ENCODE measurements around the gene YIPF5. TPM values are rescaled to one million over a fixed set of nuclear protein-coding genes. Genes with fewer than 3 reads are reported as not detected.

YIPF5 gene
- total RNA-seq, 2 donors from 2014 or later, result 46.8 to 54.0 TPM

DNA sequence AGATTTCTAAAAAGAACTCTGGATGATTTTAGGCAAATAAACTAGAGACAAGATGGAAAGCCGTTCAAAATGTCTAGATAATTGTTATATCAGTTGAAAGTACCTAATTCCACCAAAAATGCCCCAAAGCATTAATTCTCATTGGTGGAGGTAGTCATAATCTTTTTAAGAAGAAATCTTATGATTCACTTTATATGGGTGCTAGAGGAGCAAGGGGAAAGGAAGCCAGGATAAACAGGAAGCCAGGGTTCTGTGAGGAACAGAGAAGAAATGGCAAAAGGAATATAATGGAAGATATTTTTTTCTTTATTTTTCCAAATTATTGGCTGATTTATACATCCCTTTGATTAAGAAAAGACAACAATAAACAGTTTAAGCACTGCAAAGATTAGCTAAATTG lies 7.8 kb downstream of the YIPF5 start:
- no peak overlapping the region for H3K27ac ChIP-seq (ENCODE audit: low read depth, low read length)
- Mint-ChIP-seq H3K36me3 (ENCODE audit: low read depth) (peaks cover 52% of the 10 kb centered on the region), H3K27ac (no peak overlapping the region), H3K4me1 (no peaks in the 10 kb centered on the region), H3K27me3 (ENCODE audit: insufficient read depth) (no peaks in the 10 kb centered on the region), H3K4me3 (no peak overlapping the region), H3K9me3 (no peaks in the 10 kb centered on the region)
- H3K4me3 ChIP-seq (ENCODE audit: low read length), result no peak overlapping the region
- H3K27me3 ChIP-seq (ENCODE audit: control insufficient read depth, insufficient read depth, low read length, poor library complexity, severe bottlenecking), result no peaks in the 10 kb centered on the region
- H3K4me1 ChIP-seq (ENCODE audit: control insufficient read depth, insufficient read depth, low read length), result no peaks in the 10 kb centered on the region
- DNase-seq, result no peak
- peaks cover 92% of the 10 kb centered on the region for H3K36me3 ChIP-seq (ENCODE audit: control insufficient read depth, insufficient read depth, low read length)
- TF ChIP-seq, protein P1, sequence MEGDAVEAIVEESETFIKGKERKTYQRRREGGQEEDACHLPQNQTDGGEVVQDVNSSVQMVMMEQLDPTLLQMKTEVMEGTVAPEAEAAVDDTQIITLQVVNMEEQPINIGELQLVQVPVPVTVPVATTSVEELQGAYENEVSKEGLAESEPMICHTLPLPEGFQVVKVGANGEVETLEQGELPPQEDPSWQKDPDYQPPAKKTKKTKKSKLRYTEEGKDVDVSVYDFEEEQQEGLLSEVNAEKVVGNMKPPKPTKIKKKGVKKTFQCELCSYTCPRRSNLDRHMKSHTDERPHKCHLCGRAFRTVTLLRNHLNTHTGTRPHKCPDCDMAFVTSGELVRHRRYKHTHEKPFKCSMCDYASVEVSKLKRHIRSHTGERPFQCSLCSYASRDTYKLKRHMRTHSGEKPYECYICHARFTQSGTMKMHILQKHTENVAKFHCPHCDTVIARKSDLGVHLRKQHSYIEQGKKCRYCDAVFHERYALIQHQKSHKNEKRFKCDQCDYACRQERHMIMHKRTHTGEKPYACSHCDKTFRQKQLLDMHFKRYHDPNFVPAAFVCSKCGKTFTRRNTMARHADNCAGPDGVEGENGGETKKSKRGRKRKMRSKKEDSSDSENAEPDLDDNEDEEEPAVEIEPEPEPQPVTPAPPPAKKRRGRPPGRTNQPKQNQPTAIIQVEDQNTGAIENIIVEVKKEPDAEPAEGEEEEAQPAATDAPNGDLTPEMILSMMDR (conservative IDR thresholded peaks at IDR 0.05), result no peak
- 100% methylated on average over 1 of the region's 1 CpG; no CpG with 5 or more reads in 1 of the 2 experiments for WGBS, 2 experiments (ENCODE audit: insufficient coverage in 1 of 2, insufficient read length in 1 of 2)
- peaks cover 5% of the 10 kb centered on the region for H3K9me3 ChIP-seq (ENCODE audit: control insufficient read depth, low read length)
- H3K9ac ChIP-seq (ENCODE audit: extremely low read depth, low read length, poor library complexity, severe bottlenecking), result no peak overlapping the region

DNA sequence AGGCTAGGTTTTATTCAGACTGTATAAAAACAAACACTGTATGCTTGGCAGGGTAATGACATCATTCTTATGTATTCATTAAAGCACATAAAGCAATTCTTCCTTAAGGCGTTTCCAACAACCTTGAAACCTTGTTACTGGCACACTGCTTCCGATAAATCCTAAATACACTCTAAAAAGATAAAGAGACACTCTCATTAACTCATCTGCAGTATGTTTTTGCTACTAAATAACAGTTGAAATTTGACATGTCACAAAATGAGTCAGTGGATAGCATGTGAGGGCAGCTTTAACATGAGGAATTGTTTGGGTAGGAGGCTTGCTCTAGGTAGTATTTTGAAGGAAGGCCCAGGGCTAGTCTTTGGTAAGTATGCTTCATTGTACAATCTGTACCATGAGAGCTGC lies 13.7 kb downstream of the YIPF5 start:
- WGBS, 2 experiments (ENCODE audit: insufficient coverage in 1 of 2, insufficient read length in 1 of 2), result 80 to 87% methylated on average over 1 to 2 of the region's 2 CpGs
- H3K9me3 Mint-ChIP-seq, result no peaks in the 10 kb centered on the region
- no peaks in the 10 kb centered on the region for H3K4me1 Mint-ChIP-seq
- TF ChIP-seq, protein P1 (conservative IDR thresholded peaks at IDR 0.05), result no peak
- H3K36me3 Mint-ChIP-seq (ENCODE audit: low read depth), result peaks cover 23% of the 10 kb centered on the region
- DNase-seq, result no peak
- H3K27ac ChIP-seq (ENCODE audit: low read depth, low read length), result no peak overlapping the region
- H3K27me3 ChIP-seq (ENCODE audit: control insufficient read depth, insufficient read depth, low read length, poor library complexity, severe bottlenecking), result no peaks in the 10 kb centered on the region
- no peaks in the 10 kb centered on the region for H3K27me3 Mint-ChIP-seq (ENCODE audit: insufficient read depth)
- no peak overlapping the region for H3K4me3 Mint-ChIP-seq
- no peak overlapping the region for H3K27ac Mint-ChIP-seq
- no peak overlapping the region for H3K4me3 ChIP-seq (ENCODE audit: low read length)
- peaks cover 41% of the 10 kb centered on the region for H3K36me3 ChIP-seq (ENCODE audit: control insufficient read depth, insufficient read depth, low read length)
- no peak overlapping the region for H3K9ac ChIP-seq (ENCODE audit: extremely low read depth, low read length, poor library complexity, severe bottlenecking)
- peaks cover 5% of the 10 kb centered on the region for H3K9me3 ChIP-seq (ENCODE audit: control insufficient read depth, low read length)
- no peaks in the 10 kb centered on the region for H3K4me1 ChIP-seq (ENCODE audit: control insufficient read depth, insufficient read depth, low read length)

GRCh38 chr5:144151026-144151425 lies 19.4 kb downstream of the YIPF5 start:
- no peak overlapping the region for H3K4me3 Mint-ChIP-seq
- 95 to 100% methylated on average over 1 to 3 of the region's 3 CpGs for WGBS, 2 experiments (ENCODE audit: insufficient coverage in 1 of 2, insufficient read length in 1 of 2)
- no peaks in the 10 kb centered on the region for H3K4me1 ChIP-seq (ENCODE audit: control insufficient read depth, insufficient read depth, low read length)
- no peaks in the 10 kb centered on the region for H3K36me3 Mint-ChIP-seq (ENCODE audit: low read depth)
- TF ChIP-seq, protein P1 (conservative IDR thresholded peaks at IDR 0.05), result no peak
- no peaks in the 10 kb centered on the region for H3K27me3 Mint-ChIP-seq (ENCODE audit: insufficient read depth)
- no peak overlapping the region for H3K27ac ChIP-seq (ENCODE audit: low read depth, low read length)
- H3K9me3 ChIP-seq (ENCODE audit: control insufficient read depth, low read length), result no peaks in the 10 kb centered on the region
- no peaks in the 10 kb centered on the region for H3K9me3 Mint-ChIP-seq
- no peak overlapping the region for H3K9ac ChIP-seq (ENCODE audit: extremely low read depth, low read length, poor library complexity, severe bottlenecking)
- H3K4me3 ChIP-seq (ENCODE audit: low read length), result no peak overlapping the region
- no peak overlapping the region for H3K27ac Mint-ChIP-seq
- H3K4me1 Mint-ChIP-seq, result no peaks in the 10 kb centered on the region
- DNase-seq, result no peak
- no peaks in the 10 kb centered on the region for H3K27me3 ChIP-seq (ENCODE audit: control insufficient read depth, insufficient read depth, low read length, poor library complexity, severe bottlenecking)
- H3K36me3 ChIP-seq (ENCODE audit: control insufficient read depth, insufficient read depth, low read length), result no peaks in the 10 kb centered on the region

Measured in endodermal cell (in vitro differentiated cells).